GM19240 (cell line): ENCODE data around the gene GJB3.
"Not testable (repeated sequence)": the region's sequence is repeated elsewhere in the genome, so short reads cannot be mapped to it uniquely, and the experiment has no call there.

Experiments
- DNase-seq: peaks from one replicate; pipeline ENCODE4 v3.0.0; 2011; ENCODE audit warnings: low spot score; ENCODE audit not compliant: insufficient read length

GJB3 gene

GRCh38 chr1:34785231-34785874 is 4.3 kb downstream of the GJB3 start:
- DNase-seq: no peak

- no peak for DNase-seq
Observed at GRCh38 chr1:34785875-34786470, 5.0 kb downstream of the GJB3 start.

DNA sequence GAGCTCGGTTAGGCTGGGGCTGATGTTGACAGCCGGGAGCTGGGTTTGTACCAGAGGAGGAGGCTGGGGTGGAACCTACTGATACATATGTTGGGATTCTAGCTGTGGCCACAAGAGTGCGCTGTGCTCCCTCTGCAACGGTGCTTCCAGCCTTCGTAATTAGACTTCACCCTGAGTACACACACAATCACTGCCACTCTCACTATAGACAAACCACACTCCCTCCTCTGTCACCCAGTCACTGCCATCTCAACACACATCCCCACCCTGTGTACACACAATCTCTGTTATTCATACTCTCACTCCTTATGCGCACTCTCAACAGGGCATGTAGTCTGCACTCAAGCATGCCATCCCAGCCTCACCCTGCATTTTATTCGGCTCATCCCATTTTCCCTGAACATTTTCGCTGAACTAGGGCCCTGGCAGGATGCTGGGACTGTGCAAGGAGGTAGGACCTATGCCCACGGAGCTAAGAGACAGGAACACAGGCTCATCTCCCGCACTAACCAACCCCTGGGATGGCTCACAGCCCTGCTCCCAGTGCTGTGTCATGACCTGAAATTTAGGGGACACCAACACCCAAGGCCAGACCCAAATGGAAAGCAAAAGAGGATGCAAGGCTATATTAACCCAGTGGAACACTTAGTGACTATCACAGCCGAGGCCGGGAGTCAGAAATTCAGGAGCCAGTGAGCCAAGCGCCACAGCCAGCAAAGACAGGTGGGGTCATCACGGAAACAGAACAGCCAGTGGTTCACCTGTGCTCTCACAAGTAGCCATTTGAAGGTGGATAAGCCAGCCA is 5.7 kb downstream of the GJB3 start:
- peak; percentile 70 for DNase-seq

GRCh38 chr1:34787461-34788420 is 6.7 kb downstream of the GJB3 start:
- no peak for DNase-seq

DNA sequence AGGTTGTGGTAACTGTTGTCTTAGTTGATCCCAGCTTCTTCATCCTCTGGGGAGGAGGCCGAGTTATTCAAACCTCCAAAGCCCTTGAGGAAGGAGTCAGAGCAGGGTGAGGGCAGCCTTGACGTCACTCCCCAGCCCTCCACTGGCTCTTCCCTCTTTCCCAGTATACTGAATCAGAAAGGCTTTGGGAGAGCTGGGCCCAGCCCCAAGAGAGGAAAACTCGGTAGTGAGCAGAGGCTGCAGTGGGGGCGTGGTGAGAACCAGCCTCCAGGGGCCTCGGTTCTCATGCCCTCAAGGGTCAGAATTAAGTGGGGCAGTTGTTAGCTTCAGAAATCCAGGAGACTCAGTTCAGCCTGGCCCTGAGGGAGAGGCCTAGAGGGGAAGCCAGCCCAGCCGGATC is 10.0 kb downstream of the GJB3 start:
- no peak for DNase-seq

DNA sequence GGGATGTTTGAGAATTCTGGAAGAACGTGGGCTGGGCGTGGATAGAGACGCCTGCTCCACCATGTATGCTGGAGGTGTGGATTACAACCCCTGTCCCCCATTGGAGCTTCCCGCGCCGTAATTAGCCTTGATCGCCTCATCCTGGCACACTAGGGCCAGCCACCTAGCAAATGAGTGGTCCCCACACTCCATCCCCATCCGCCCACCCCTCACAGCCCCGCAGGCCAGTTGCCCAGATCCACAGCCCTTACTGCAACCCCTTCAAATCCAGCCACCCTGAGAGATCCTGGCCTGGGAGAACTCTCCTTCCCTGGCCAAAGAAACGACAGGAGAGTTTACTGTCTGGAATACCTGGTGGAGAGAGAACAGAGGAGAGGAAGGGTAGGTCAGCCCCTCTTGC is 11.4 kb downstream of the GJB3 start:
- DNase-seq: no peak

GRCh38 chr1:34792868-34793727 is 12.1 kb downstream of the GJB3 start, which contains the start of gene GJA4:
TSS of gene GJA4 (plus strand) at chr1:34792999. CDS start at chr1:34794214, 1,215 bp downstream.
- DNase-seq: no peak

GRCh38 chr1:34794001-34794789 is 13.2 kb downstream of the GJB3 start:
- no peak for DNase-seq

DNA sequence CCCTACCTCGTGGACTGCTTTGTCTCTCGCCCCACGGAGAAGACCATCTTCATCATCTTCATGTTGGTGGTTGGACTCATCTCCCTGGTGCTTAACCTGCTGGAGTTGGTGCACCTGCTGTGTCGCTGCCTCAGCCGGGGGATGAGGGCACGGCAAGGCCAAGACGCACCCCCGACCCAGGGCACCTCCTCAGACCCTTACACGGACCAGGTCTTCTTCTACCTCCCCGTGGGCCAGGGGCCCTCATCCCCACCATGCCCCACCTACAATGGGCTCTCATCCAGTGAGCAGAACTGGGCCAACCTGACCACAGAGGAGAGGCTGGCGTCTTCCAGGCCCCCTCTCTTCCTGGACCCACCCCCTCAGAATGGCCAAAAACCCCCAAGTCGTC is 13.8 kb downstream of the GJB3 start:
- DNase-seq: no peak

- no peak for DNase-seq
Observed at GRCh38 chr1:34795916-34796315, 14.9 kb downstream of the GJB3 start.

GRCh38 chr1:34796990-34797389 is 16.0 kb downstream of the GJB3 start:
- no peak for DNase-seq

DNA sequence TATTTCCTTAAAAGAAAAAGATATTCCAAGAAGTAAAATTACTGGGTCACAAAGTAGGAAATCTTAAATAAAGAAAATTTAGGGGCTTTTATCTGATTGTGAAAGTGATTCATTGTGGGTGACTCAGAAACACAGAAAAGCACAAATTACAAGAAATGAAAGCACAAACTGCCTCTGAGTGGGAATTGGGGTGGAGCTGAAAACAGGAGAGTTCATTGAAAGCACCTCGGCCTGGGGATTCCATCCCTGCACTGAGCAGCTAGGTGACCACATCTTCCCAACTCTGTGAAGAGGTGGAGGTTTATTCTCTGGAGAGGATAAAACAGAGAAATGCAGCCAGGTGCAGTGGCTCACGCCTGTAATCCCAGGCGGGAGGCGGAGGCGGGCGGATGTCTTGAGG is 19.2 kb downstream of the GJB3 start:
- DNase-seq: no peak

DNA sequence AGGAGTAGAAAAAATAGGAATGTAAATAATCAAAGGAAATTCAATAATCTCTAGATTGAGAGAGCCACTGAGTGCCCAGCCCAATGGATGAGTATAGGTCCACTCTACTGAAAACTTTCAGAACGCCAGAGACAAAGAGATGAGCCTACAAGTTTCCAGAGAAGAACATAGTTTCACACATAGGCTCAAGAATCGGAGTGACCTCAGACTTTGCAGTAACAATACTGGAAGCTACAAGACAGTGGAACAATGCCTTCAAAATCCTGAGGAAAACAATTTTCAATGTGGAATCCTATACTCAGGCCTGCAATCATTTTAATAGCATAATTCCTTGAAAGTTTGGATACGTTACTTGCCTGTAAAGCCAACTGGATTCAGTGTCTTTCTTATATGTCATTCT is 22.8 kb downstream of the GJB3 start:
- no peak for DNase-seq

- DNase-seq: no peak
Observed at GRCh38 chr1:34806396-34806795, 25.4 kb downstream of the GJB3 start.

- DNase-seq: no peak
Observed at GRCh38 chr1:34808051-34808810, 27.2 kb downstream of the GJB3 start.

- DNase-seq: not testable (repeated sequence)
Observed at GRCh38 chr1:34810781-34811180, 29.8 kb downstream of the GJB3 start.

DNA sequence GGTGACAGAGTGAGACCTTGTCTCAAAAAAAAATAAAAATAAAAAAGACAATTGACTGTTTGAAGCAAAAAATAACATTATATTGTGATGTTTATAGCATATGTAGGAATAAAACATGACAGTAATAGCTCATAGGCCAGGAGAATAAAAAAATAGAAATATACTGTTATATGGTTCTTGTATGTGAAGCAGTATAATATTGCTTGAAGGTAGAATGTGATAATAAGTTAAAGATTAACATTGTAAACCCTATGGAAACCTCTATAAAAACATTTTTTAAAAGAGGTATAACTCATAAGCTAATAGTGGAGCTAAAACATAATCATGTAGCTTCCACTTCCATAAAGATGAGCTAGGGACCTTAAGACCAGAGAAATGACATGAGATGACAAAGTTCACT is 35.3 kb downstream of the GJB3 start:
- DNase-seq: no peak

- no peak for DNase-seq
Observed at GRCh38 chr1:34816778-34817177, 35.8 kb downstream of the GJB3 start.

GRCh38 chr1:34818862-34819261 is 37.8 kb downstream of the GJB3 start:
- DNase-seq: not testable (repeated sequence)
